ENCODE results near the gene TKT.

The TKT gene

DNA sequence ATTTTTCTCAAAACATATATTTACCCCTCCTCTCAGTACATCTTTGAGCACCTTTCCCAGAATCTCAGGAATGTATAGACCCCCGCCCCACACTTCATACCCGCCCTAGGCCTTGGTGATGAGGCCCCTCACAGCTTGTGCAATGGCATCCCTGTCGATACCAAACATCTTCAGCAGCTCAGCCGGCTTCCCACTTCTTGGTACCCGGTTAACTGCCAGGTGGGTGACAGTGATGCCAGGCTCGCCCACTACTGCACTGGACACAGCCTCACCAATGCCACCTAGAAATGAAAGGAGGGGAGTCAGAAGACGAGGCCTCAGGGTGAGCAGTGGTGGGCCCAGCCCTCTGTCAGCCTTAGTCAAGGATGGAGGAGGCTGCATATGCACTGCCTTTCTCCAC, 30.2 kb downstream of the TKT start:
- in situ Hi-C loops (cut with MboI; ENCODE audit: low sequenced_read_pairs), result no loop called here

DNA sequence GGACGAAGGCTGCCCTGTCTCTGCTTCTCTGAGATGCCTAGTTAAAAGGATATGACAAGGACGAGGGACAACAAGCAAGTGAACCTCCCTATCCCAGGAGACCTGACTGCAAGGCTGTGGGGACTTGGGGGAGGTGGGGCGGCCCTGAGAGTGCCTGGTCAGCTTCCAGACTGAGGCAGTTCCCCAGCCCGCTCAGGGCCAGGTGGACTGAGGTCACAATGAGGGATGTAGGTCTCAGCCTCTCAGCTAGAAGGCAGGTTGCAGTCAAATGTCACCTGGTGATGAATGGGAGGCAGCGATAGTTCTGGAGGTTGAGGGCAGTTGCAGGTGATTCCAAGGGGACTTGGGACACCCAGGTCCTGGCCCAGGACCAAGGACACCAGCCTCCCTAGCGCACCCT, 30.6 kb downstream of the TKT start:
- in situ Hi-C loops (cut with MboI; ENCODE audit: low sequenced_read_pairs), result no loop called here

DNA sequence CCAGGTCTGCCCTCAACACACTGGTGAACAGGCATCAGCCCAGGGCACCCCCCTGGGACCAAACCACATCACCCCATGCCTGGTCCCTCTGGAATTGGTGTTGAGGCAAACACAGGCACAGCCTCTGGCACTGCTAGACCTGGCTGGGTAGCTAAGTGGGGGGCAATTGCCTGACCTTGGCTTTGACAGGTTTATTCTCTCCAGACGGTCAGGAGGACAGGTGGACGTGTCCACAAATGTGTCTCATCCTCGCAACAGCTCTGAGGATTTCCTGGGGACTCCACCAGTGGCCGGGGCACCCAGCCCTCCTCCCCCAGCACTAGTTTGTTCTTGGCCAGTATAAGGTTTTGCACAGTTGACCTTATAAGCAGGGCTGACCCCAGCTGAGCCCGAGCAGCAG, 31.3 kb downstream of the TKT start:
- in situ Hi-C loops (cut with MboI; ENCODE audit: low sequenced_read_pairs), result no loop called here

DNA sequence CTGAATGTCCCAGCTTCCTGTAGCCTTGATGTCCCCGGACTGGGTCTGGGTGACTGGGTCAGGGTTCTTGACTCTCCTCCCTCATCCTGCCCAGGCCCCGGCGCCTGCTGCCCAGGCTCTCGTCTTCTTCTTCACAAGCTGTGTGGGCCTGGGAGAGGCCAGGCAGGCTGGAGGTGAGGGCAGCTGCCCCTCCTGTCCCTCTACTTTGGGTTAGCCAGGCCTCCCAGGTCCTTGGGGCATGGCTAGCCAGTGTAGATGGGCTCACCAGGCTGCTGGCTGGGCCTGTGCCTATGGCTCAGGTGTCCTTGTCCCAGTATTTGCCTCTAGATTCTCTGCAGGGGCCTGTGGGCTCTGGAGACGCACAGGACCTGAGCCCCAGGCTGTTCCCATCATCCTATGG, 31.8 kb downstream of the TKT start:
- in situ Hi-C loops (cut with MboI; ENCODE audit: low sequenced_read_pairs), result no loop called here

DNA sequence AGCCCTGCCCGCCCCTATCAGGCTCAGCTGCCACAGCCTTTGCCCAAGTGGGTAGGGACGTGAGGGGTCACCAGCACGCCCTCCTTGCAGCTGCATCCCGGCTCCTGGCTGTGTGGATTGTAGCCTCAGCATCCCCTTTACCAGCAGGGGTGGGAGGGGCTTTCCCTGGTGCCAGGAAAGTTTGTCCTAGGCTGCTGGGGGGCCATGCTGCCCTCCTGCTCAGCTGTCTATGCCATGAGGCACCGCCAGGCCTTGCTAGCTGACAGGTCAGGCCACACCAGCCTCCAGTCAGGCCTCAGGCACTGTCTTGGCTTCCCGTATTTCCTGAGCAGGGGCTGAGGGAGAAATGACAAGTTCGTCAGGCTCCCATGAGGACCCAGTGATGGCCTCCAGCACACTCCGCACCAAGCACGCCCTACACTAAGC, 32.3 kb downstream of the TKT start:
- in situ Hi-C loops (cut with MboI; ENCODE audit: low sequenced_read_pairs), result no loop called here

DNA sequence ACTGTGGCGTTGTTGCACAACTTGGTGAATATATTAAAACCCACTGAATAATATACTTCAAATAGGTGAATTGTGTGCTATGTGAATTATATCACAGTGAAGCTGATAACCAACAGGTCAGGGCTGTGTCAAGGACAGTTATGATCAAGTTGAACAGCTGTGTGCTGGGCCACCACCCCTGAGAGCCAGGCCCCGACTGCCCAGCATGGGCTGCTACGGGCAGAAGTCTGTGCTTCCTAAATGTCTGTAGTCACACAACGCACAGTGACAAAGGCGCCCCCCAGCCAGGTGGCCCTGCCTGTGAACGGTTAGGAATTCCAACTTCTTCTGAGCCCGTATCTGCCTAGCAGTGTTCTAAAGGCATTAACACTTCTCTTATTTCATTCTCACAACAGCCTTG, 32.8 kb downstream of the TKT start:
- in situ Hi-C loops (cut with MboI; ENCODE audit: low sequenced_read_pairs), result no loop called here

DNA sequence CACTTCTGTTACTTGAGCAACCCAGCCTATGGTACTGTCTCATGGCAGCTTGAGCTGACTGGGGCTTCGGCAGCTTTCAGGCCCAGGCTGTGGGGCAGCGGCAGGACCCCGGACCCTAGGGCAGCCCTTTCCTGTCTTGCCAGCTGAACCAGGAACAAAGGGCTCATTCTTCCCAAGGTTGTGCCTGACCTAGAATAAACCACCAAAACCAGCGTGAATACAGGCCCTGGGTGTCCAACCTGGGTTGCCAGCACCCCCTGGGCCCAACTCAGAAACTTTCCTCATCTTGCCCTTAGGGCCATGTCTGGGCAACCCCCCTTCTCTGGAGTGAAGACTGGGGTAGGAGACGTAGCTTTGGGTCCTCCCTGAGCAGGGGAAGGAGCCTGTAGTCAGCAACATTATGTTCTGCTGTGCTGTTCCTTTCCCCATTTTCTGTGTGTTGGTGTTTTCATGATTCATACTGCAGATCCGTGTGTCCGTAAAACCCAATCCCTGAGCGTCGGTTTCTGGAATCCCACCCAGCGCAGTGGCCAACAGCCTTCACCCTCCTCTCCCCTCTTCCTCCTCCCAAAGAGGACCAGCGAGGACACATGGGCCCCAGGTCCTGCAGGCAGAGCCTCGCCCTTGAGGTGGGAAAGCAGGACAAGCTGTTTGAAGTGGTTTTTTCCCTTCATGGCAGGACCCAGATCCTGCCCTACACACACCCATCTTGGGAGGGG, 33.5 kb downstream of the TKT start:
- in situ Hi-C loops (cut with MboI; ENCODE audit: low sequenced_read_pairs), result no loop called here

DNA sequence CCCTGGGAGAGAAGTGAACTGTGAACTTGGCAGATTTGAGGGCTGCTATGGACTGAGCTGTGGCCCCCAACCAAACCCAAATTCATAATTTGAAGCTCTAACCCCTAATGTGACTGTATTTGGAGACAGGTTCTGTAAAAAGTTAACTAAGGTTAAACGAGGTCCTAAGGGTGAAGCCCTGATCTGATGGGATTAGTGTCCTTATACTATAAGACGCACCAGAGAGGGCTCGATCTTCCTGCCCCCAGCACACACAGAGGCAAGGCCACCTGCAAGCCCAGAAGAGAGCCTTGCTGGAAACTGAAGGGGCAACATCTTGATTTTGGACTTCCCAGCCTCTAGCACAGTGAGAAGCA, 34.0 kb downstream of the TKT start:
- in situ Hi-C loops (cut with MboI; ENCODE audit: low sequenced_read_pairs), result no loop called here

DNA sequence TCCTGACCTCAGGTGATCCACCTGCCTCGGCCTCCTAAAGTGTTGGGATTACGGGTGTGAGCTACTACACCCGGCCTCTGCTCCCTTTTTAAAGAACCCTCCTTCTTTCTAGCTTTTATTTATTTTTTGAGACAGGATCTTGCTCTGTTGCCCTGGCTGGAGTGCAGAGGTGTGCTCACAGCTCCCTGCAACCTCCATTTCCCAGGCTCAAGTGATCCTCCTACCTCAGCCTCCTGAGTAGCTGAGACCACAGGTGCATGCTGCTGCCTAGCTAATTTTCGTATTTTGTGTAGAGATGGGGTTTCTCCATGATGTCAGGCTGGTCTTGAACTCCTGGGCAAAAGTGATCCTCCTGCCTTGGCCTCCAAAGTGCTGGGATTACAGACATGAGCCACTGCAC, 34.5 kb downstream of the TKT start:
- in situ Hi-C loops (cut with MboI; ENCODE audit: low sequenced_read_pairs), result no loop called here

DNA sequence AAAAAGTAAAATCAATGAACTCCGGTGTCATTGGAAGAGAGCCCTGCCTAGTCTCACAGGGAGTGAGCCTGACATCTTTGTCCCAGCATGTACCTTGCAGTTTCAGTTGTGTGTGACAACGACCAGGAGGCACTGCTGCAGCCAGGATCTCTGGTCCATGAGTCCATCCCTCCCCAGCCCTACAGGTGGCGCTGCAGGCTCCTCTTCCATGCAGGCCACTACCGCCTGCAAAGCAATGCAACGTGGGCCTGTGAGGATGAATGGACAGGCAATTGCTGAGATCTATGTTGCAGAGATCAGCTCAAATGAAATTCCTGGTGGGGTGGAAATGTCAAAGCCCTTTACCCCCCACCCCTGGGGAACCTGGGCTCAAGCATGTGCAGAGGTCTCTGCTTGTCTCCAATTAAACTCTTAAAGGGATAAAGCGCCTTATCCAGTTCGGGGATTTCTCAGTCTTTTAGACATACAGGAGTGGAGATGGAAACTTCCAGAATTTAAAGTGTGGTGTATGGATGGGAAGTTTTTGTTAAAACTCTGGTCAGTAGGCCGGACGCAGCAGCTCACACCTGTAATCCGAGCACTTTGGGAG, 35.8 kb downstream of the TKT start:
- in situ Hi-C loops (cut with MboI; ENCODE audit: low sequenced_read_pairs), result no loop called here

DNA sequence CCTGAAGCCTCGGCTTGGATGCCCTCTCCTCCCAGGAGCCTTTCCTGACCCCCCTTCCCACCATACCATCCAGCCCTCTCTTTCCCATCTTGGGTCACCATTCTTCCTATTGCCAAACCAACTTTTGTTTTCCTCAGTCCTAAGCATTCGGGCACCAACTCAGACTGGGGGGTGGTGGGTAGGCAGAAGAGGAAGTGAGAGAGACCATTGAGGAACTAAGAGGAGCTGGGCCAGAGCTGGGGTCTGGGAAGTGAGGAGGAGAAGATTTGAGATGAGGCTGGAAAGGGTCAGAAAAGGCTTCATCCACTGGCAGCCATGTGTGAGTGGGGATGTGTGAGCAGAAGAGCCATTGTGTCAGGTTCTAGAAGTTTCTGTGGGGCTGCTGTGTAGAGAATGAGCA, 37.7 kb downstream of the TKT start:
- in situ Hi-C loops (cut with MboI; ENCODE audit: low sequenced_read_pairs), result no loop called here

DNA sequence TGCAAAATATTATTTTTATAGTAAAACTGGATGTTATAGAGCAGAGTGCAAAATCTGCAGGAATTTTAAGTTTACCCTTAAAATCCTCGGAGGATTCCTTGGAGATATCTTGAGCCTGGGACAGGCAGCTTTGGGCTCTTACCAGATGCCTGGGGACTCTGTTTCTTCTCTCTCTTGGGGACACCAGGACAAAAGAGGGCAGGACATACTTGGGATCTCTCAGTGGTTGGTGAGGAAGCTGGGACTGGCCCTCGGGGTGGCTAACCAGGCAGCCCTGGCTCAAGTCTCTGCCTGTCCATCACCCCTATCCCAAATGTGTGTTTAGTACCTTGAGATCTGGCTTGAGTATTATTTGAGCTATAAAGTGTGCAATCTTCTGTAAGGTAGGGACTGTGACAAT, 38.6 kb downstream of the TKT start:
- in situ Hi-C loops (cut with MboI; ENCODE audit: low sequenced_read_pairs), result no loop called here

DNA sequence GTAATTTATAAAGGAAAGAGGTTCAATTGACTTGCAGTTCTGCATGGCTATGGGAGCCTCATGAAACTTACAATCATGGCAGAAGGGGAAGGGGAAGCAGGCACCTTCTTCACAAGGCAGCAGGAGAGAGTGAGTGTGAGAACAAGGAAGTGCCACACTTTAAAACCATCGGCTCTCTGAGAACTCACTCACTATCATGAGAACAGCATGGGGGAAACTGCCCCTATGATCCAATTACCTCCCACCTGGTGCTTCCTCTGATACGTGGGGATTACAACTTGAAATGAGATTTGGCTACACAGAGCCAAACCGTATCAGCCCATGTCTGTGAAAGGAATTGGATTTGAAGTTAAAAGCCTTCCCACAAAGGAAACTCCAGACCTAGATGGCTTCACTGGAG, 39.1 kb downstream of the TKT start:
- in situ Hi-C loops (cut with MboI; ENCODE audit: low sequenced_read_pairs), result no loop called here

DNA sequence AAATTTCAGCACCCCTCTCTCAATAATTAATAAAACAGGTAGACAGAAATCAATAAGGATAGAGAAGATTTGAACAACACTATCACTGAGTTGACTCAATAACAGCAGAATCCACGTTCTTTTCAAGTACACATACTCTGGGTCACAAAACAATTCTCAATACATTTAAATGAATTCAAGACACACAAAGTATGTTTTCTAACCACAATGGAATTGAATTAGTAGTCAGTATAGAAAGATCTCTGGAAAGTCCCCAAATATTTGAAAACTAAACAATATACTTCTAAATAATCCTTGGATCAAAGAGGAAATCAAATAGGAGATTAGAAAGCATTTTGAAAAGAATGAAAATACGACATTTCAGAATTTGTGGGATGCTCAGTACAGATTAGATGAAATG, 40.0 kb downstream of the TKT start:
- in situ Hi-C loops (cut with MboI; ENCODE audit: low sequenced_read_pairs), result no loop called here

DNA sequence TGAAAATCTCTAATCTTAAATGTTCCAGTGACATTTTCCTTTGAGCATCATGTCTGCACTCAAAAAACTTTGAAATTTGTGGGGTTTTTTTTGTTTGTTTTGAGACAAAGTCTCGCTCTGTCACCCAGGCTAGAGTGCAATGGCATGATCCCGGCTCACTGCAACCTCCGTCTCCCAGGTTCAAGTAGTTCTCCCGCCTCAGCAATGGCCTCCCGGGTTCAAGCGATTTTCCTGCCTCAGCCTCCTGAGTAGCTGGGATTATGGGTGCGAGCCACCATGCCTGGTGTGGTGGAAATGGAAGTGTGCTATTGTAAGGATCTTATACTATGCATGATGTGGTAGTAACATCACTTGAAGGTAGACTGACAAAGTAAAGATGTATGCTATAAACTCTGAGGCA, 42.5 kb downstream of the TKT start:
- in situ Hi-C loops (cut with MboI; ENCODE audit: low sequenced_read_pairs), result no loop called here

DNA sequence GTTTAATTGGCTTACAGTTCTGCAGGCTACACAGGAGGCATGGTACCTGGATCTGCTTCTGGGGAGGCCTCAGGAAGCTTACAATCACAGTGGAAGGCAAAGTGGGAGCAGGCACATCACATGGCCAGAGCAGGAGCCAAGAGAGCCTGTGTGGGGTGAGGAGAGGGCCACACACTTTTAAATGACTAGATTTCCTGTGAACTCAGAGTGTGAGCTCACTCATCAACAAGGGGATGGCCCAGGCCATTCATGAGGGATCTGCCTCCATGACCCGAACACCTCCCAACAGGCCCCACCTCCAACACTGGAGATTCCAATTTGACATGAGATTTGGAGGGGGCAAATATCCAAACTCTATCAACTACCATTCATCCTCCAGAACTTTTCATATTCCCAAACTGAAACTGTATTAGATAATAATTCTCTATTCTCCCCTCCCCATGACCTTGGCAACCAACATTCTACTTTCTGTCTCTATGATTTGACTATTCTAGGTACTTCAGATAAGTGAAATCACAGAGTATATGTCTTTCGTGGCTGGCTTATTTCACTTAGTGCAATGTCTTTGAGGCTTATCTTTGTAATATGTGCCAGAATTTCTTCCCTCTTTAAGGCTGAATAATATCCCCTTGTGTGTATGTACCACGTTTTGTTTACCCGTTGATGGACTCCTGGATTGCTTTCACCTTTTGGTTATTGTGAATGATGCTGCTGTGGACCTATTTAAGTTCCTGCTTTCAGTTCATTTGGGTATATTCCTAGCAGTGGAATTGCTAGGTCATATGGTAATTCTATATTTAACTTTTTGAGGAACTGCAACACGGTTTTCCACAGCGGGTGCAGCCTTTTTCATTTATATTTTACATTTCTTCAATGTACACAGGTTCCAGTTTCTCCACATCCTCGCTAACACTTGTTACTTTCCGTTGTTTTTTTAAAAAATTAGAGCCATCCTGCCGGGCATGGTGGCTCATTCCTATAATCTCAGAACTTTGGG, 43.8 kb downstream of the TKT start:
- in situ Hi-C loops (cut with MboI; ENCODE audit: low sequenced_read_pairs), result no loop called here

DNA sequence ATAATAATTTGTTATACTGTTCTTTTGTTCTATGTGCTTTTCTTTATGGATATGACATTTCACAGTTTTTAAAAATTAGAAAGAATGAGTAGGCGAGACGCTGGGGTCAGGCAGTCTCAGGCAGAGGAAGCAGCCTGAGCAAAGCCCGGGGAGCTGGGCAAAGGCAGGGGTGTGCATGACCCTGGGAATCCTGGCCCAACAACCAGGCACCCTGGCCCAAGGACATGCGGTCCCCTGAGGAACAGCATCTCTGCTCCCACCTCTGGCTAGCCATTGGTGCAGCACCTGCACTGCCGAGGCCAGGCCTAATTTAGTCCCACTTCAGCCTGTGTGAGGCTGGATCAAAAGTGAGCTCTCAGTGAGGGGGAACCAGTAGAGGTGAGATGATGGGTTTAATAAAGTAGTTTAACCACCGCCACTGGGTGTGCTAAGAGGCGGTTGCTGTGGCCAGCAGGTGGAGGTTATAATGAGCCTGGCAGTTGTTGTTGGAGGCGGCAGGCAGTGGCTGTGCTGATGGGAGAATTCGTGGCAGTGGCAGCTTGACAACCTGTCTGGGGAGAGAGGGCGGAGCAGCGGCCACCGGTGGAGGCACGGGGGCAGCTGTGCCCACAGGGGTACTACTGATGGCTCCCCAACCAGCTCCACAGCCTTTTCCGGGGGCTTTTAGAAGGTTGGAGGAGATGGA, 53.3 kb downstream of the TKT start:
- in situ Hi-C loops (cut with MboI; ENCODE audit: low sequenced_read_pairs), result no loop called here

DNA sequence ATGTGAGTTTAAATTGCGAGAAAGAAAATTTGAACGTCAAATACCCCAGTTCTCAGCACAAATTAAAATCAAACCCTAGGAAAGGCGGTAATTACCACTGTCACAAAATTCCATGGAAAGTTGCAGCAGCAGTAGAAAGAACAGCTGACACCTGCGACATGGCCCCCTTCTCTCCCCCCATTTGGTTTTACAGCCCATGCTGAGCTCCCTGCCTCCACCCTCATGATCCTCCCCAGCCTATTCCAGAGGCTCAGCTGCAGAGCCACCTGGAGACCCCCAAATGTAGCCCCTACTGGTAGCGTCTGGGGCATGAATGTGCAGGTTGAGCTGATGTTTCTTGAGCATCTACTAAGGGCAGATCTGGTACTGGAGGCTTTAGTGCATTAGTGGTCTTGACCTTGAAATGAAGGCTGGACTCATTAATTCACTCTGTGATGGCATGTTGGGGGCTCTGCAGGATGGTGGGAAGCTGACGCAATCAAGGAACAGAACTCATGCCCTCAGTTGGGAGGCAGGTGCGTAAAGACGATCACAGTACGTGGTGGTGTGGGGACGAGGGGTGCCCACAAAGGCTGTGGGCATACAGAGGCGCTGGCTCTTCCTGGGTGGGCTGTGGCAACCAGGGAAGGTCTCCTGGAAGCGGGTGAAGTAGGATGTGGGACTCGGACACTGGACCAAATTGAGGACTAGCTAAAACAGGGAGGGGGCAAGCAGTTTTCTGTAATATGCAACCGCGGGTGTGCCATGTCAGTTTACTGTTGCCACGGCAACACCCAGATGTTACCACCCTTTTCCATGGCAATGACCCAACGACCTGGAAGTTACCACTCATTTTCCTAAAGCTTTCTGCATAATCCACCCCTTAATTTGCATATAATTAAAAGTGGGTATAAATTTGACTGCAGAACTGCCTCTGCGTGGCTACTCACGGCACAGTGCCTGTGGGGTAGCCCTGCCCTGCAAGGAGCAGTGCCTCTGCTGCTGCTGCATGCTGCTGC, 55.0 kb downstream of the TKT start:
- in situ Hi-C loops (cut with MboI; ENCODE audit: low sequenced_read_pairs), result no loop called here

DNA sequence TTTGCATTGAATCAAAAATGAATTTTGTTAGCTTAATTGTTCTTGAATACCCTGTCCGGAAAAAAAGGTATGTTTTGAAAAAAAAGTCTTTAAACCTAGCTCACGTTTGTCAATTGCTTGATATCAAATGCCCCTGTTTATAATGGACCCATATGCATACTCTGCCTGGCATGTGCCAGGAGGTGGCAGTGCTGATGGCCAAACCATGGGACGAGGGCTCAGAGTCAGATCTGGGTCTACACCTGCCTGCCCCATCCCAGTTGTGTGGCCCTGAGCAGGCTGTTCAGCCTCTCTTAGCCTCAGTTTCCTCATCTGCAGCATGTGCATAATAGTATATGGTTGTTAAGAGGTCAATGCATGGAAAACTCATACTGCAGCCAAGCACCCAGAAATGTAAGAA, 56.0 kb downstream of the TKT start:
- in situ Hi-C loops (cut with MboI; ENCODE audit: low sequenced_read_pairs), result no loop called here

DNA sequence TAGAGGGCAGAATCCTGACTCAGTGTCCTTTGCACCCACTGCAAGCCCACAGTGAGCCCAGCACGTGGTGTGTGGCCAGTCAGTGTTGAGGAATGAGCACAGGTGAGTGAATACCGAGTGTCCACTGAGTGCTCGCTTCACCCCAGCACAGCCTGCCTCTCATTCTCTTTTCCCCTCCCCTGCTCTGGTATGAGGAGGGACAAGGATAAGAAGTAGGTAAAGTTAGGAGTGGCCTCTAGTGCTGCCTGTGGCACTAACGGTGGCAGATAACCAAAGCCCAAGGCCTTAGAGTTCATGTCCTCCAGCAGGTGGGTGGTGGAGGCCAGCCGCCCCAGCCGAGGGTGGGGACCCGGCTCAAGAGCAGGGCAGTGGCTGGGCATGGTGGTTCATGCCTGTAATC, 56.8 kb downstream of the TKT start:
- in situ Hi-C loops (cut with MboI; ENCODE audit: low sequenced_read_pairs), result no loop called here

All from hTERT RPE-1 (cell line).